Measurements from ENCODE around the gene AKAP9. TPM values are rescaled to one million over a fixed set of nuclear protein-coding genes. Genes with fewer than 3 reads are reported as not detected.
A peak's percentile ranks its signal among the peaks of the same experiment; 100 is the strongest.
"Not testable (repeated sequence)": the region's sequence is repeated elsewhere in the genome, so short reads cannot be mapped to it uniquely, and the experiment has no call there.

AKAP9 gene
- total RNA-seq, 4 donors from 2014 or later = 188 to 236 (median 192) TPM

- Histone ChIP-seq H3K27ac (no peak overlapping the region), H3K36me3 (peaks cover 0 to 88% (median 5%) of the 10 kb centered on the region in 3 donors), H3K4me3 (no peak overlapping the region), H3K27me3 (no peaks in the 10 kb centered on the region), H3K4me1 (no peaks in the 10 kb centered on the region), H3K9me3 (no peaks in the 10 kb centered on the region)
- no peak for DNase-seq
- TF ChIP-seq CTCF (IDR thresholded peaks at IDR 0.05) = no peak
These were observed 147.6 kb downstream of the AKAP9 start for GRCh38 chr7:92088266-92088665.

- no peak for TF ChIP-seq POLR2A (IDR thresholded peaks at IDR 0.05)
- no peak for TF ChIP-seq CTCF (IDR thresholded peaks at IDR 0.05)
- peaks cover 0 to 87% (median 0%) of the 10 kb centered on the region in 3 donors for H3K36me3 ChIP-seq
- no peaks in the 10 kb centered on the region for H3K4me1 ChIP-seq
- DNase-seq = no peak
- no peak overlapping the region for H3K4me3 ChIP-seq
- H3K27ac ChIP-seq = no peak overlapping the region
- no peaks in the 10 kb centered on the region for H3K9me3 ChIP-seq
- no peaks in the 10 kb centered on the region for H3K27me3 ChIP-seq
These were observed 151.5 kb downstream of the AKAP9 start for GRCh38 chr7:92092210-92092609.

DNA sequence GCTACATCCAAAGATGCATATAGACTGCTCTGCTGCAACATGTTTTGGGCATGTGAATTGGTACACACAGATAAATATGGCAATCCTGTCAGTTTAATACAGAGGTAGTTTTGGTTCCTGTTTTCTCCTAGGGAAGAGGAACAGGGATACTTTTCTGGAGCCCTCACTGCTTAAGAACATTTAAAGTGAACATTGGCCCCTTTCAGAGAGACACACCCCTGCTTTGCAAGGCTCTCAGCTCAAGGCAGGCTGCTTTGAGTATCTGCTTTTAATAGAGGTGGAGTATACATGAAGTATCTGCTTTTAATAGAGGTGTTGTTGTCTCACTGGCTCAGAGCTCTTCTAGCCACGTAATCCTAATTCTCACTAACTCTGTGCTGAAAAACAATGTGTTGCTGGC, 154.7 kb downstream of the AKAP9 start:
- DNase-seq = no peak
- no peaks in the 10 kb centered on the region for H3K9me3 ChIP-seq
- no peaks in the 10 kb centered on the region for H3K4me1 ChIP-seq
- TF ChIP-seq CTCF (IDR thresholded peaks at IDR 0.05) (no peak), POLR2A (IDR thresholded peaks at IDR 0.05) (no peak)
- no peak overlapping the region for H3K27ac ChIP-seq
- H3K4me3 ChIP-seq = no peak overlapping the region
- H3K36me3 ChIP-seq = peaks cover 0 to 90% (median 0%) of the 10 kb centered on the region in 3 donors
- H3K27me3 ChIP-seq = no peaks in the 10 kb centered on the region

GRCh38 chr7:92100534-92100933, 159.9 kb downstream of the AKAP9 start:
- Histone ChIP-seq H3K36me3 (peaks cover 0 to 90% (median 0%) of the 10 kb centered on the region in 3 donors), H3K4me1 (no peaks in the 10 kb centered on the region), H3K27me3 (no peaks in the 10 kb centered on the region), H3K9me3 (no peaks in the 10 kb centered on the region), H3K4me3 (no peak overlapping the region), H3K27ac (peak overlapping the region in 2 of 4 donors; percentile 26 to 43)
- no peak for TF ChIP-seq POLR2A (IDR thresholded peaks at IDR 0.05)
- TF ChIP-seq CTCF (IDR thresholded peaks at IDR 0.05) = no peak
- DNase-seq = no peak

DNA sequence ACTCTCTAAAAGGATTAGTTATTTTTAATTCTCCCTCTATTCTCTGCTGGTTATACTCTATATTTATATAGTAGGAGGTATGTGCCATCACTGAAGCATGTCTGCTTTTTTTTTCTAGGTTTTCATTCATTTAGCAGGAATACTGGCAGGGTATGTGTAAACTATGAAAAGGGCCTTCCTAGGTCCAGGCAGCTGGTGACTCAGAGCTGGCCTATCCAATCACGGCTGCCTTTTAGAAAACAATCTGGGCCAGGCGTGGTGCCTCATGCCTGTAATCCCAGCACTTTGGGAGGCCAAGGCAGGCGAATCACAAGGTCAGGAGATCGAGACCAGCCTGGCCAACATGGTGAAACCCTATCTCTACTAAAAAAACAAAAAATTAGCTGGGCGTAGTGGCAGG, 162.2 kb downstream of the AKAP9 start:
- H3K27me3 ChIP-seq, H3K27ac ChIP-seq, H3K9me3 ChIP-seq, H3K4me3 ChIP-seq, H3K4me1 ChIP-seq, DNase-seq: not testable (repeated sequence)
- H3K36me3 ChIP-seq = peaks cover 0 to 92% (median 0%) of the 10 kb centered on the region in 3 donors

GRCh38 chr7:92108821-92109220, 168.2 kb downstream of the AKAP9 start:
- Histone ChIP-seq H3K9me3 (no peaks in the 10 kb centered on the region), H3K4me1 (no peaks in the 10 kb centered on the region), H3K27me3 (no peaks in the 10 kb centered on the region), H3K27ac (no peak overlapping the region), H3K4me3 (no peak overlapping the region), H3K36me3 (peaks cover 0 to 74% (median 0%) of the 10 kb centered on the region in 3 donors)
- no peak for TF ChIP-seq POLR2A (IDR thresholded peaks at IDR 0.05)
- no peak for TF ChIP-seq CTCF (IDR thresholded peaks at IDR 0.05)
- DNase-seq = no peak

Data from Peyer's patch (tissue), 4 donors.